GM23338 (cell line): Measurements from ENCODE around the gene ZDHHC4. TPM values are rescaled to one million over a fixed set of nuclear protein-coding genes. Genes with fewer than 3 reads are reported as not detected.

ENCODE experiments used
- ATAC-seq: fragments of 200-7000 bp; cut with Tn5 transposase; 3 replicates; pipeline ENCODE4 v1.9.1; 2020
- DNase-seq: peaks from one replicate; pipeline ENCODE4 v3.0.0-alpha.2; 2015; ENCODE audit warnings: low spot score
- H2AFZ ChIP-seq: fragments of 200-600 bp; sonication (generic); 2 replicates; pipeline ENCODE4 v1.8.0; 2016; ENCODE audit warnings: antibody characterized with exemption, mild to moderate bottlenecking, moderate library complexity
- H3F3A ChIP-seq: fragments of 200-600 bp; sonication (generic); replicated peaks from 2 replicates; pipeline ENCODE4 v1.8.0; 2017; ENCODE audit warnings: antibody characterized with exemption, mixed run types, low read depth
- H3K27ac ChIP-seq: fragments of 200-600 bp; sonication (generic); 2 replicates; pipeline ENCODE4 v1.6.1; 2016; ENCODE audit warnings: low read depth
- H3K27me3 ChIP-seq: fragments of 200-600 bp; sonication (generic); 2 replicates; pipeline ENCODE4 v1.8.0; 2016; ENCODE audit warnings: mild to moderate bottlenecking, mixed run types, moderate library complexity; ENCODE audit not compliant: insufficient read depth
- H3K36me3 ChIP-seq: fragments of 200-600 bp; sonication (generic); 2 replicates; pipeline ENCODE4 v1.8.0; 2016; ENCODE audit warnings: mild to moderate bottlenecking; ENCODE audit not compliant: insufficient read depth
- H3K4me1 ChIP-seq: fragments of 200-600 bp; sonication (generic); 2 replicates; pipeline ENCODE4 v1.8.0; 2016; ENCODE audit warnings: mild to moderate bottlenecking, moderate library complexity; ENCODE audit not compliant: insufficient read depth
- H3K4me2 ChIP-seq: fragments of 200-600 bp; sonication (generic); 2 replicates; pipeline ENCODE4 v1.7.1; 2017; ENCODE audit warnings: mixed run types
- H3K4me3 ChIP-seq: fragments of 200-600 bp; sonication (generic); 2 replicates; pipeline ENCODE4 v1.6.1; 2016; ENCODE audit warnings: mixed run types
- H3K79me2 ChIP-seq: fragments of 200-600 bp; sonication (generic); replicated peaks from 2 replicates; pipeline ENCODE4 v1.8.0; 2017; ENCODE audit warnings: mild to moderate bottlenecking; ENCODE audit not compliant: insufficient read depth
- H3K9me2 ChIP-seq: fragments of 200-600 bp; sonication (generic); 2 replicates; pipeline ENCODE4 v1.8.0; 2017; ENCODE audit not compliant: insufficient read depth
- H4K20me1 ChIP-seq: fragments of 200-600 bp; sonication (generic); replicated peaks from 2 replicates; pipeline ENCODE4 v1.8.0; 2017; ENCODE audit warnings: mild to moderate bottlenecking; ENCODE audit not compliant: insufficient read depth
- H3K27ac Mint-ChIP-seq: 2 replicates; pipeline ENCODE4 v1.8.0; 2020; ENCODE audit warnings: inconsistent platforms, mild to moderate bottlenecking, moderate library complexity, mixed read lengths
- H3K27me3 Mint-ChIP-seq: 3 replicates; pipeline ENCODE4 v1.8.0; 2022; ENCODE audit warnings: low read depth, mild to moderate bottlenecking, moderate library complexity, mixed read lengths, inconsistent platforms; ENCODE audit not compliant: insufficient read depth, poor library complexity
- H3K36me3 Mint-ChIP-seq: 3 replicates; pipeline ENCODE4 v1.8.0; 2021; ENCODE audit warnings: low read depth, mild to moderate bottlenecking, inconsistent platforms, moderate library complexity, mixed read lengths
- H3K4me1 Mint-ChIP-seq: 3 replicates; pipeline ENCODE4 v1.8.0; 2020; ENCODE audit warnings: mild to moderate bottlenecking, inconsistent platforms, mixed read lengths
- H3K4me3 Mint-ChIP-seq: 3 replicates; pipeline ENCODE4 v1.8.0; 2021; ENCODE audit warnings: moderate library complexity, mild to moderate bottlenecking, inconsistent platforms, mixed read lengths
- H3K9me3 Mint-ChIP-seq: 3 replicates; pipeline ENCODE4 v1.8.0; 2020; ENCODE audit warnings: moderate library complexity, mild to moderate bottlenecking, inconsistent platforms, mixed read lengths
- CREB1 ChIP-seq: fragments of 250-450 bp; sonication (Bioruptor Pico); IDR thresholded peaks from 2 replicates; pipeline ENCODE4 v1.5.0; 2020; ENCODE audit warnings: low read depth, mild to moderate bottlenecking, moderate library complexity
- EZH2 ChIP-seq: fragments of 200-600 bp; sonication (generic); IDR thresholded peaks from one replicate; pipeline ENCODE4 v1.8.0; 2017; ENCODE audit warnings: antibody characterized with exemption, mild to moderate bottlenecking, low read depth; ENCODE audit not compliant: unreplicated experiment
- EZH2phosphoT487 ChIP-seq: fragments of 200-600 bp; sonication (generic); IDR thresholded peaks from one replicate; pipeline ENCODE4 v1.8.1; 2018; ENCODE audit warnings: antibody characterized with exemption; ENCODE audit not compliant: unreplicated experiment
- JUNB ChIP-seq: IDR thresholded peaks from one replicate; pipeline ENCODE4 v1.6.1; 2016; ENCODE audit warnings: antibody characterized with exemption; ENCODE audit not compliant: unreplicated experiment
- NANOG ChIP-seq: IDR thresholded peaks from 2 replicates; pipeline ENCODE4 v1.6.1; 2016; ENCODE audit warnings: antibody characterized with exemption, borderline replicate concordance
- POLR2AphosphoS5 ChIP-seq: IDR thresholded peaks from 2 replicates; pipeline ENCODE4 v1.6.1; 2016; ENCODE audit warnings: antibody characterized with exemption, low read depth
- STAT1 ChIP-seq: IDR thresholded peaks from one replicate; pipeline ENCODE4 v1.6.1; 2016; ENCODE audit warnings: antibody characterized with exemption; ENCODE audit not compliant: unreplicated experiment
- ZNF114 ChIP-seq: fragments of 250-450 bp; sonication (Bioruptor Pico); IDR thresholded peaks from 2 replicates; pipeline ENCODE4 v1.5.0; 2020; ENCODE audit warnings: mild to moderate bottlenecking, moderate library complexity
- ZNF331 ChIP-seq: fragments of 250-450 bp; sonication (Bioruptor Pico); IDR thresholded peaks from 2 replicates; pipeline ENCODE4 v1.5.0; 2020; ENCODE audit warnings: low read depth, mild to moderate bottlenecking, moderate library complexity
- polyA plus RNA-seq: library from polyadenylated mRNA; unstranded; fragments of >200 nt; fragmentation: Nextera tagmentation; extraction: Ambion mirVana; gene quantifications from 2 replicates; pipeline ENCODE4 v1.2.1, GENCODE V29; 2016
- total RNA-seq: library from RNA; depleted of rRNA; stranded (reverse); fragments of >200 nt; shearing (Covaris generic); gene quantifications from 2 replicates; pipeline ENCODE4 v1.2.3, GENCODE V29; 2014
- TF ChIP-seq, protein P1 (sequence below): IDR thresholded peaks from one replicate; pipeline ENCODE4 v1.6.1; 2018; ENCODE audit warnings: antibody characterized with exemption; ENCODE audit not compliant: unreplicated experiment
- TF ChIP-seq, protein P2 (sequence below): IDR thresholded peaks from 2 replicates; pipeline ENCODE4 v1.6.1; 2016; ENCODE audit warnings: antibody characterized with exemption
- TF ChIP-seq, protein P3 (sequence below), 2 experiments: fragments of 200-600 bp in 1 of 2; sonication (generic) in 1 of 2; conservative IDR thresholded peaks; 2 replicates each; pipeline versions ENCODE4 v1.5.1 to v1.6.1; 2016 to 2017; ENCODE audit warnings: antibody characterized with exemption in 2 of 2, low read depth in 2 of 2, mild to moderate bottlenecking in 2 of 2, moderate library complexity in 1 of 2

The ZDHHC4 gene
- total and polyA plus RNA-seq, 2 experiments from 2014 or later, result 31.2 to 58.9 TPM

DNA sequence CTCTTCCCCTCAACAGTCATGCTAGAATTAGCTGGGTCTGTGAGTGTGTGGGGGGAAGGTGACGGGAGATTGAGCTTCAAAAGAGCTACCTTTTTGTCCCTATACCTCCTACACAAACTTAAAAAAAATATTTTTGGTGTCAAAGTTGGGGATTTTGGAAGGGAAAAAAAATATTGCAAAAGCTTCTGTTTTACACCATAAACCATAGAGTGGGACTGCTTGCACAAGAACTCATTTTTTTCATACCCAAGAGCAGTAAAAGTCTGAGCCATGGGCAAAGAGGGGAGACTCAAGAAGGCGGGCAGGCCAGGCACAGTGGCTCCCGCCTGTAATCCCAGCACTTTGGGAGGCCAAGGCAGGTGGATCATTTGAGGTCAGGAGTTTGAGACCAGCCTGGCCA lies 9.4 kb upstream of the ZDHHC4 start:
- no peak overlapping the region for H3K27ac Mint-ChIP-seq
- Histone ChIP-seq H3K36me3 (no peaks in the 10 kb centered on the region), H2AFZ (no peak overlapping the region), H3K27me3 (no peaks in the 10 kb centered on the region), H3K4me3 (no peak overlapping the region), H3K9me2 (no peaks in the 10 kb centered on the region), H3K4me2 (no peak overlapping the region), H3K4me1 (no peaks in the 10 kb centered on the region), H3K79me2 (no peaks in the 10 kb centered on the region), H4K20me1 (no peaks in the 10 kb centered on the region), H3F3A (no peaks in the 10 kb centered on the region), H3K27ac (no peak overlapping the region)
- H3K9me3 Mint-ChIP-seq, result no peaks in the 10 kb centered on the region
- H3K27me3 Mint-ChIP-seq, result peaks cover 9% of the 10 kb centered on the region
- ATAC-seq, result no peak
- H3K36me3 Mint-ChIP-seq, result no peaks in the 10 kb centered on the region
- no peak for DNase-seq
- H3K4me1 Mint-ChIP-seq, result no peaks in the 10 kb centered on the region; the same call in 2 of the 3 replicates
- TF ChIP-seq, protein P1, sequence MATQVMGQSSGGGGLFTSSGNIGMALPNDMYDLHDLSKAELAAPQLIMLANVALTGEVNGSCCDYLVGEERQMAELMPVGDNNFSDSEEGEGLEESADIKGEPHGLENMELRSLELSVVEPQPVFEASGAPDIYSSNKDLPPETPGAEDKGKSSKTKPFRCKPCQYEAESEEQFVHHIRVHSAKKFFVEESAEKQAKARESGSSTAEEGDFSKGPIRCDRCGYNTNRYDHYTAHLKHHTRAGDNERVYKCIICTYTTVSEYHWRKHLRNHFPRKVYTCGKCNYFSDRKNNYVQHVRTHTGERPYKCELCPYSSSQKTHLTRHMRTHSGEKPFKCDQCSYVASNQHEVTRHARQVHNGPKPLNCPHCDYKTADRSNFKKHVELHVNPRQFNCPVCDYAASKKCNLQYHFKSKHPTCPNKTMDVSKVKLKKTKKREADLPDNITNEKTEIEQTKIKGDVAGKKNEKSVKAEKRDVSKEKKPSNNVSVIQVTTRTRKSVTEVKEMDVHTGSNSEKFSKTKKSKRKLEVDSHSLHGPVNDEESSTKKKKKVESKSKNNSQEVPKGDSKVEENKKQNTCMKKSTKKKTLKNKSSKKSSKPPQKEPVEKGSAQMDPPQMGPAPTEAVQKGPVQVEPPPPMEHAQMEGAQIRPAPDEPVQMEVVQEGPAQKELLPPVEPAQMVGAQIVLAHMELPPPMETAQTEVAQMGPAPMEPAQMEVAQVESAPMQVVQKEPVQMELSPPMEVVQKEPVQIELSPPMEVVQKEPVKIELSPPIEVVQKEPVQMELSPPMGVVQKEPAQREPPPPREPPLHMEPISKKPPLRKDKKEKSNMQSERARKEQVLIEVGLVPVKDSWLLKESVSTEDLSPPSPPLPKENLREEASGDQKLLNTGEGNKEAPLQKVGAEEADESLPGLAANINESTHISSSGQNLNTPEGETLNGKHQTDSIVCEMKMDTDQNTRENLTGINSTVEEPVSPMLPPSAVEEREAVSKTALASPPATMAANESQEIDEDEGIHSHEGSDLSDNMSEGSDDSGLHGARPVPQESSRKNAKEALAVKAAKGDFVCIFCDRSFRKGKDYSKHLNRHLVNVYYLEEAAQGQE, result no peak
- TF ChIP-seq NANOG (no peak), POLR2AphosphoS5 (no peak), ZNF331 (no peak)
- TF ChIP-seq, protein P2, sequence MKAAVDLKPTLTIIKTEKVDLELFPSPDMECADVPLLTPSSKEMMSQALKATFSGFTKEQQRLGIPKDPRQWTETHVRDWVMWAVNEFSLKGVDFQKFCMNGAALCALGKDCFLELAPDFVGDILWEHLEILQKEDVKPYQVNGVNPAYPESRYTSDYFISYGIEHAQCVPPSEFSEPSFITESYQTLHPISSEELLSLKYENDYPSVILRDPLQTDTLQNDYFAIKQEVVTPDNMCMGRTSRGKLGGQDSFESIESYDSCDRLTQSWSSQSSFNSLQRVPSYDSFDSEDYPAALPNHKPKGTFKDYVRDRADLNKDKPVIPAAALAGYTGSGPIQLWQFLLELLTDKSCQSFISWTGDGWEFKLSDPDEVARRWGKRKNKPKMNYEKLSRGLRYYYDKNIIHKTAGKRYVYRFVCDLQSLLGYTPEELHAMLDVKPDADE, result no peak
- no peak overlapping the region for H3K4me3 Mint-ChIP-seq

DNA sequence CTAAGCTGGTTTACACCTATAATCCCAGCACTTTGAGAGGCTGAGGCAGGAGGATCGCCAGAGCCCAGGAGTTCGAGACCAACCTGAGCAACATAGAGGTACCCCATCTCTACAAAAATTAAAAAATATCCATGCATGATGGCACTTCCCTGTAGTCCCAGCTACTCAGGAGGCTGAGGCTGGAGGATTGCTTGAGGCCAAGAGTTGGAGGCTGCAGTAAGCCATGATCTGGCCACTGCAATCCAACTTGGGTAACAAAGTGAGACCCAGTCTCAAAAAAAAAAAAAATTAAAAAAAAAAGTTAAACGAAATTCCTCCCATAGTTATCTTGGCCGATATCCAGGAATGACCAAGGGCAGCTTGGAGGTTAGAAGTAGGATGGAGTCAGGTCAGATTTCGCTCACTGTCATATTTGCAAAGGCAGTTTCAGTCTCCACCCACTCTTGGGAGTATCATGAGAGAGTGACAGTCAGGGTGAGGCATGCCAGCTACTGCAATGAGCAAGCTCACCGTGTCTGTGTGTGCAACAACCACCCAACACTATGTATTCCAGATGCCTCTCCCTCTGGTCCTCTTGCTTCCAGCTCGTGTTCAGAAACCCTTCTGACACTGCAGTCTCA lies 6.0 kb upstream of the ZDHHC4 start:
- no peak overlapping the region for H2AFZ ChIP-seq
- H3K79me2 ChIP-seq, result no peaks in the 10 kb centered on the region
- no peaks in the 10 kb centered on the region for H3K4me1 ChIP-seq
- H3K9me2 ChIP-seq, result no peaks in the 10 kb centered on the region
- Mint-ChIP-seq H3K27me3 (peaks cover 2% of the 10 kb centered on the region), H3K36me3 (no peaks in the 10 kb centered on the region), H3K27ac (no peak overlapping the region), H3K4me3 (no peak overlapping the region), H3K4me1 (no peaks in the 10 kb centered on the region; the same call in 2 of the 3 replicates), H3K9me3 (no peaks in the 10 kb centered on the region)
- no peak overlapping the region for H3K27ac ChIP-seq
- H3K4me3 ChIP-seq, result no peak overlapping the region
- ATAC-seq (no peak), DNase-seq (no peak)
- no peaks in the 10 kb centered on the region for H4K20me1 ChIP-seq
- no peak overlapping the region for H3K4me2 ChIP-seq
- H3F3A ChIP-seq, result peaks cover 3% of the 10 kb centered on the region; the same call in 1 of the 2 replicates
- H3K36me3 ChIP-seq, result no peaks in the 10 kb centered on the region
- no peaks in the 10 kb centered on the region for H3K27me3 ChIP-seq
- TF ChIP-seq, protein P3, sequence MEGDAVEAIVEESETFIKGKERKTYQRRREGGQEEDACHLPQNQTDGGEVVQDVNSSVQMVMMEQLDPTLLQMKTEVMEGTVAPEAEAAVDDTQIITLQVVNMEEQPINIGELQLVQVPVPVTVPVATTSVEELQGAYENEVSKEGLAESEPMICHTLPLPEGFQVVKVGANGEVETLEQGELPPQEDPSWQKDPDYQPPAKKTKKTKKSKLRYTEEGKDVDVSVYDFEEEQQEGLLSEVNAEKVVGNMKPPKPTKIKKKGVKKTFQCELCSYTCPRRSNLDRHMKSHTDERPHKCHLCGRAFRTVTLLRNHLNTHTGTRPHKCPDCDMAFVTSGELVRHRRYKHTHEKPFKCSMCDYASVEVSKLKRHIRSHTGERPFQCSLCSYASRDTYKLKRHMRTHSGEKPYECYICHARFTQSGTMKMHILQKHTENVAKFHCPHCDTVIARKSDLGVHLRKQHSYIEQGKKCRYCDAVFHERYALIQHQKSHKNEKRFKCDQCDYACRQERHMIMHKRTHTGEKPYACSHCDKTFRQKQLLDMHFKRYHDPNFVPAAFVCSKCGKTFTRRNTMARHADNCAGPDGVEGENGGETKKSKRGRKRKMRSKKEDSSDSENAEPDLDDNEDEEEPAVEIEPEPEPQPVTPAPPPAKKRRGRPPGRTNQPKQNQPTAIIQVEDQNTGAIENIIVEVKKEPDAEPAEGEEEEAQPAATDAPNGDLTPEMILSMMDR (conservative IDR thresholded peaks at IDR 0.05; ENCODE audit: low read depth in 2 of 2), result no peak
- TF ChIP-seq EZH2, result no peak
- TF ChIP-seq CREB1 (CRISPR knock-in tag), result no peak
- no peak for TF ChIP-seq ZNF114 (CRISPR knock-in tag)
- TF ChIP-seq, protein P2, result no peak
- TF ChIP-seq, protein P1, result no peak
- TF ChIP-seq ZNF331, result no peak
- TF ChIP-seq NANOG, result no peak
- TF ChIP-seq JUNB, result no peak
- TF ChIP-seq POLR2AphosphoS5, result no peak
- no peak for TF ChIP-seq EZH2phosphoT487
- no peak for TF ChIP-seq STAT1
